Choroid plexus epithelial cell (primary cell): ENCODE measurements around the gene KPNA3.

ENCODE experiments used
- DNase-seq: peaks from one replicate; pipeline ENCODE4 v3.0.0-alpha.2; 2010; ENCODE audit warnings: low read depth
- H3K4me3 ChIP-seq: 2 replicates; pipeline ENCODE4 v1.5.1; 2011; ENCODE audit warnings: low read depth, mild to moderate bottlenecking, control low read depth, low read length, moderate library complexity
- TF ChIP-seq, protein P1 (sequence below): conservative IDR thresholded peaks from 2 replicates; pipeline ENCODE4 v1.5.1; 2011; ENCODE audit warnings: low read depth, mild to moderate bottlenecking, control low read depth, inconsistent platforms, low read length, moderate library complexity

KPNA3 gene

DNA sequence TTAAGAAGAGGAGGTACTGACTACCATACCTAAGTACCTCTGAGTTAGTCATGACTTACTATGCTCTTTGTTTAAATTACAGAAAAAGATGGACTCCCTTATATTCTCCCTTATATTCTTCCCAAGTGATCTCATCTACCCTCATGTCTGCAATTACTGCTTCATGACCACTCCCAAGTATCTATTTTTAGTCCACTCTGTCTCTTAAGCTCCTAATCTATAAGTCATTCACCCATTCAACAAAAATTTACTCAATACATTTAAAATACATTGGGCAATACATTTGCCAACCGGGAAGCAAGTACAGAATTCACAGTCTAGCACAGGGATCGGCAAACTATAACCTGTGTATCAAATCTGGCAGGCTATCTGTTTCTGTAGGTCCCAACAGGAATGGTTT lies 42.6 kb downstream of the KPNA3 start:
- TF ChIP-seq, protein P1, sequence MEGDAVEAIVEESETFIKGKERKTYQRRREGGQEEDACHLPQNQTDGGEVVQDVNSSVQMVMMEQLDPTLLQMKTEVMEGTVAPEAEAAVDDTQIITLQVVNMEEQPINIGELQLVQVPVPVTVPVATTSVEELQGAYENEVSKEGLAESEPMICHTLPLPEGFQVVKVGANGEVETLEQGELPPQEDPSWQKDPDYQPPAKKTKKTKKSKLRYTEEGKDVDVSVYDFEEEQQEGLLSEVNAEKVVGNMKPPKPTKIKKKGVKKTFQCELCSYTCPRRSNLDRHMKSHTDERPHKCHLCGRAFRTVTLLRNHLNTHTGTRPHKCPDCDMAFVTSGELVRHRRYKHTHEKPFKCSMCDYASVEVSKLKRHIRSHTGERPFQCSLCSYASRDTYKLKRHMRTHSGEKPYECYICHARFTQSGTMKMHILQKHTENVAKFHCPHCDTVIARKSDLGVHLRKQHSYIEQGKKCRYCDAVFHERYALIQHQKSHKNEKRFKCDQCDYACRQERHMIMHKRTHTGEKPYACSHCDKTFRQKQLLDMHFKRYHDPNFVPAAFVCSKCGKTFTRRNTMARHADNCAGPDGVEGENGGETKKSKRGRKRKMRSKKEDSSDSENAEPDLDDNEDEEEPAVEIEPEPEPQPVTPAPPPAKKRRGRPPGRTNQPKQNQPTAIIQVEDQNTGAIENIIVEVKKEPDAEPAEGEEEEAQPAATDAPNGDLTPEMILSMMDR, result no peak
- H3K4me3 ChIP-seq, result no peak overlapping the region
- DNase-seq, result peak; percentile 21

DNA sequence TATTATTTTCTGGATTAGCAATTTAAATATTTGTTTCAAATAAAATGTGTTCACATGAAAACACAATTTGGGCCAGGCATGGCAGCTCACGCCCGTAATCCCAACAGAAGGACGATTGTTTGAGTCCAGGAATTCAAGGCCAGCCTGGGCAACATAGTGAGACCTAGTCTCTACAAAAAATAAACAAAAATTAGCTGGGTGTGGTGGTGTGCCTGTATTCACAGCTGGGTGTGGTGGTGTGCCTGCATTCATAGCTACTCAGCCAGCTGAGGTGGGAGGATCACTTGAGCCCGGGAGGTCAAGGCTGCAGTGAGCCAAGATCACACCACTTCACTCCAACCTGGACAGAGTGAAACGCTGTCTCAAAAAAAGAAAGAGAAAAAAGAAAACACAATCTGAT lies 46.4 kb downstream of the KPNA3 start:
- H3K4me3 ChIP-seq, result no peak overlapping the region
- TF ChIP-seq, protein P1, result no peak
- DNase-seq, result no peak

DNA sequence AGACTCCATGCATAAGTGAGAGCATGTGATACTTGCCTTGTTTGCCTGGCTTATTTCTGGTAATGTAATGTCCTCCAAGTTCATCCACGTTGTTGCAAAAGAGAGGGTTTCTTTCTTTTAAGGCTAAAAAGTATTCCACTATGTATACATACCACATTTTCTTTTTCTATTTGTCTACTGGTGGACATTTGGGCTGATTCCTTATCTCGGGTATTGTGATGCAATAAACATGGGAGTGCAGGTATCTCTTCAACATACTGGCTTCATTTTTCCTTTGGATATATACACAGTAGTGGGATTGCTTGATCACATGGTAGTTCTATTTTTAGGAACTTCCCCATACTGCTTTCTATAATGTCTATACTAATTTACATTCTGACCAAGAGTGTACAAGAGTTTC lies 51.6 kb downstream of the KPNA3 start:
- no peak for DNase-seq
- H3K4me3 ChIP-seq, result no peak overlapping the region
- TF ChIP-seq, protein P1, result no peak

DNA sequence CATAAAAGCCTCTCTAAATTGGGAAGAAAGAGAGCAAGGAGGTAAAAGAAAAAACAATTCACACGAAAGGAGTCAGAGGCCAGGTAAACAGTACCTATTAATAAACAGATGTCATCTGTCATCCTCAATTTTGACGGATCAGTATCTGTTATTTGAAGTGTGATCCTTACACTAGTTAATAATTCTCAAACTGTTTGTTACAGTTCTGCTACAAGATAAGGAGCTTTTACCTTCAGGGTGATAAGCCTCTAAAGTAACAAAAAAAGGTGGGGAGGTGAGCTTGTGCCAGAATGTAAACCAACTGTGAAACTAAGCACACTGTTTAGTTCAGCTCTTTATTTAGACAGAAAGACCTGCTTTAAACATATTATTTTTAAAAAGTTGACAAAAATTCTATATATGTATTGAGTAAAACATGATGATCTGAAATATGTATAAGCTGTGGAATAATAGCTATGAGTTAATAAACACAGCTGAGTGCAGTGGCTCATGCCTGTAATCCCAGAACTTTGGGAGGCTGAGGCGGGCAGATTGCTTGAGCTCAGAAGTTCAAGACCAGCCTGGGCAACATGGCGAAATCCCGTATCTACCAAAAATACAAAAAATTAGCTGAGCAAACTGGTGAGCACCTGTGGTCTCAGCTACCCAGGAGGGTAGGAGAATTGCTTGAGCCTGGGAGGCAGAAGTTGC lies 52.8 kb downstream of the KPNA3 start:
- DNase-seq, result no peak
- H3K4me3 ChIP-seq, result no peak overlapping the region
- TF ChIP-seq, protein P1, result no peak

DNA sequence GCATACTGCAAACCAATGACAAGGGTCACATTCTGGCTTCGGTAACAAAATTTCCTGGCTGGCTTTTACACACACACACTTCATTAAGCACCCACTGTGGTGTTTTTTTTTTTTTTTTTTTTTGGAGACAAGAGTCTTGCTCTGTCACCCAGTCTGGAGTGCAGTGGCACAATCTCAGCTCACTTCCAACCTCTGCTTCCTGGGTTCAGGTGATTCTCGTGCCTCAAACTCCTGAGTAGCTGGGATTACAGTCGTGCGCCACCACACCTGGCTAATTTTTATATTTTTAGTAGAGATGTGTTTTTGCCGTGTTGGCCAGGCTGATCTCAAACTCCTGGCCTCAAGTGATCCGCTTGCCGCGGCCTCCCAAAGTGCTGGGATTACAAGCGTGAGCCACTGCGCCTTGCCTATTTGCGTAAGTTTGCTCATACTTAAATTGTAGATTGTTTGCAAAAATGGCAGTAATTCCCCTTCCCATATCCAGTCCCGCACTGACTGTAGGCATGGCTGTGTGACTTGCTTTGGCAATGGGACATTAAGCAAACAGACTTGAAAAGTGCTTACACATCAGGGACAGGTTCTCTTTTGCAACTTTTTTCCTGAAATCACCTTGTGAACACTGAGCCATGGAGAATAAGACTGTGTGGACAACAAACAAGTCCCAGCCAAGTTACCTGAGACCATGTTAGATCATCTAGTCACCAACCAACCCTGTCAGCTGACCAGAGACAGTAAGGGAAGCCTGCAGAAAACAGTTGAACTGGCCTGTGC lies 59.1 kb downstream of the KPNA3 start:
- TF ChIP-seq, protein P1, result no peak
- no peak overlapping the region for H3K4me3 ChIP-seq
- DNase-seq, result peak; percentile 6

DNA sequence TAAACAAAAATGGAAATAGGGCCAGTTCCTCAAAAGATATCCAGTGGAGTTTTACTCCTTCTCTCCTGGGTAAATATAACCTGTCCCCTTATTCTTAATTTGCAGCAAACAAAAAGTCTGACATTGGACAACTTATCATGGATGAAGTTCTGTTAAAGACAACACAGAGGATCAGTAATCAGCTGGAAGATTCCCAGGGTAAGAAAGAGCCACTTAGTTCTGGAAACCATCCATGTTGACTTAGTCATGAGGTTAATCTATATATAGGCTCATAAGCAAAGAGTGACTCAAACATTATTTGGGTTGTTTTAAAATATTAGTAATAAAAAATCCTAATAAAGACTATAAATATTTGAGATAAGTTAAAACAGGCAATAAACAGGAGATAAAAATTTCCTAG lies 60.7 kb downstream of the KPNA3 start:
- TF ChIP-seq, protein P1, result no peak
- DNase-seq, result peak; percentile 85
- no peak overlapping the region for H3K4me3 ChIP-seq
